Retinal pigment epithelial cell (primary cell): Measurements from ENCODE around the gene CADM3.
A peak's percentile ranks its signal among the peaks of the same experiment; 100 is the strongest.

Experiments used
- DNase-seq: peaks from one replicate; pipeline ENCODE4 v3.0.0-alpha.2; 2010; ENCODE audit warnings: low read depth
- H3K4me3 ChIP-seq: 2 replicates; pipeline ENCODE4 v1.5.1; 2011; ENCODE audit warnings: mild to moderate bottlenecking, low read length, control low read depth, moderate library complexity
- TF ChIP-seq, protein P1 (sequence below): conservative IDR thresholded peaks from 2 replicates; pipeline ENCODE4 v1.5.1; 2011; ENCODE audit warnings: low read depth, low read length, control low read depth, inconsistent platforms

The CADM3 gene

GRCh38 chr1:159212596-159212995 is 41.2 kb downstream of the CADM3 start:
- no peak for DNase-seq
- TF ChIP-seq, protein P1, sequence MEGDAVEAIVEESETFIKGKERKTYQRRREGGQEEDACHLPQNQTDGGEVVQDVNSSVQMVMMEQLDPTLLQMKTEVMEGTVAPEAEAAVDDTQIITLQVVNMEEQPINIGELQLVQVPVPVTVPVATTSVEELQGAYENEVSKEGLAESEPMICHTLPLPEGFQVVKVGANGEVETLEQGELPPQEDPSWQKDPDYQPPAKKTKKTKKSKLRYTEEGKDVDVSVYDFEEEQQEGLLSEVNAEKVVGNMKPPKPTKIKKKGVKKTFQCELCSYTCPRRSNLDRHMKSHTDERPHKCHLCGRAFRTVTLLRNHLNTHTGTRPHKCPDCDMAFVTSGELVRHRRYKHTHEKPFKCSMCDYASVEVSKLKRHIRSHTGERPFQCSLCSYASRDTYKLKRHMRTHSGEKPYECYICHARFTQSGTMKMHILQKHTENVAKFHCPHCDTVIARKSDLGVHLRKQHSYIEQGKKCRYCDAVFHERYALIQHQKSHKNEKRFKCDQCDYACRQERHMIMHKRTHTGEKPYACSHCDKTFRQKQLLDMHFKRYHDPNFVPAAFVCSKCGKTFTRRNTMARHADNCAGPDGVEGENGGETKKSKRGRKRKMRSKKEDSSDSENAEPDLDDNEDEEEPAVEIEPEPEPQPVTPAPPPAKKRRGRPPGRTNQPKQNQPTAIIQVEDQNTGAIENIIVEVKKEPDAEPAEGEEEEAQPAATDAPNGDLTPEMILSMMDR: no peak
- H3K4me3 ChIP-seq: no peak overlapping the region

- no peak overlapping the region for H3K4me3 ChIP-seq
- DNase-seq: peak; percentile 6
- TF ChIP-seq, protein P1: peak; percentile 96
Measured at GRCh38 chr1:159214149-159214760, 42.8 kb downstream of the CADM3 start.

DNA sequence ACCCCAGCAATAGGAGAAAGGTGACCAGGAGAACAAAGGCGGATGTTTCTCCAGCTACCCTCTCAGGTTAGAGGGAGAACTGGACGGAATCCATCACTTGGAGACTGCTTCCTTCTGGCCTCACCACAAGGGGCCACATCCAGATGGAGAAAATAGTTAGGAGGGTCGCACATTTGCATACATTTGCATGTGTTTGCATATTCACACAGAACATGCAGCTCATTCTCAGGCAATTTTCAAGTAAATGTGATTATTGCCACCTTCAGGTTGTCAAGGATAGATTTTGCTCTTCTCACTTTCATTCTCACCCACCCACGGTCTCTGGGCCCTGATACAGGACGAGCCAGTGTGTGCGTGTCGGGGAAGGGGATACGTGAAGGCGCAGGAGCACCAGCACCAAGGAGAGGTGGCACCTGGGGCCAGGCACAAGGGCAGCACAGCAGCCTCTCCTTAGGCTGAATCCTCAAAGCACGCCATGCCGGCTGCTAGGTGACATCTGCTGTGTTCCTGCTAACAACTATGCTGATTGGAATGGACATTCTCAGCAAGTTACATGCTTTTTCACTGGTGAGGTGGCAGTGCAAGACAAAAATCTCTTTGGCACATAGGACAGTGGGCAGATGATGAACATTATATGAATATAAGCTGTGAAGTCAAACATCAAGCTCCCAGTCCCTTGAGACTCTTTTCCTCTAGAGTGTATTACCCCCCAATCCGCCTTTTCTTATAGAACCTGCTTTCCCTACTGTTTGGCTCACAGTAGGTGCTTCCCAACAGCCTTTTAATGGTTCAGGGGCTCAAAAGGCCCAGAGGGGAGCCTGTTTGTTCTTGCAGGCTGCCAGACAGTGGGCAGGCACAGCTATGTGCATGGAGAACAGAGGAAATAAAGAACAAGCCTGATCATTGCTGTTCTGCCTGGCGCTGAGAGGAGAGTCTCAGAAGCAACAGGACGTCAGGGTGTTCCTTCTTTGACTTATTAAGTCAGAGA is 47.5 kb downstream of the CADM3 start:
- TF ChIP-seq, protein P1: no peak
- DNase-seq: no peak
- no peak overlapping the region for H3K4me3 ChIP-seq

- no peak for DNase-seq
- no peak overlapping the region for H3K4me3 ChIP-seq
- TF ChIP-seq, protein P1: no peak
Measured at GRCh38 chr1:159222075-159222865, 50.9 kb downstream of the CADM3 start.

DNA sequence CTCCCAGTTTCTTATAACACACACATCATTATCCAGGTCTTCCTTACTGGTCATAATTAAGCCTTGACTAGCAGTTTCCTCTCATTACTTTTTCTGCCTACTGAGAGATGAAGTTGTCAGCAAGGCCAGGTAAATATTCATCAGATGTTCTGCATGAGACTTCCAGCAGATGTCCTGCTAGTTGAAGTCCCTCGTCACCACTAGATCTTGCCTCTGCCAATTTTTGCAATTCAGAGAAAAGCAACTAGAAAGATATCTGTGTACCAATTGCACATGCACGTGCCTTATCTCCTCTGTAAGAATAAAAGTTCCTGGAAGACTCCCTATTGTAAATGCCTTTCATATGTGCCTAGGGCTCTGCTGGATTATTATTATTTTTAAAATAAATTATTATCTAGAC is 51.6 kb downstream of the CADM3 start:
- H3K4me3 ChIP-seq: no peak overlapping the region
- TF ChIP-seq, protein P1: no peak
- DNase-seq: no peak

- TF ChIP-seq, protein P1: no peak
- no peak for DNase-seq
- H3K4me3 ChIP-seq: no peak overlapping the region
Measured at GRCh38 chr1:159228554-159228953, 57.1 kb downstream of the CADM3 start.
